ENCODE data around the gene CDH23.

GRCh38 chr10:71707240-71707789, 310.6 kb downstream of the CDH23 start:
- TF ChIP-seq SP1 (IDR thresholded peaks at IDR 0.05) (no peak), BHLHE40 (IDR thresholded peaks at IDR 0.05; ENCODE audit: borderline replicate concordance) (no peak), SUZ12 (IDR thresholded peaks at IDR 0.05) (no peak), NFRKB (IDR thresholded peaks at IDR 0.05) (no peak), FOXK2 (IDR thresholded peaks at IDR 0.05) (no peak), FOXM1 (IDR thresholded peaks at IDR 0.05; ENCODE audit: borderline replicate concordance) (no peak), LEF1 (IDR thresholded peaks at IDR 0.05; ENCODE audit: borderline replicate concordance) (no peak)
- TF ChIP-seq, protein P1, sequence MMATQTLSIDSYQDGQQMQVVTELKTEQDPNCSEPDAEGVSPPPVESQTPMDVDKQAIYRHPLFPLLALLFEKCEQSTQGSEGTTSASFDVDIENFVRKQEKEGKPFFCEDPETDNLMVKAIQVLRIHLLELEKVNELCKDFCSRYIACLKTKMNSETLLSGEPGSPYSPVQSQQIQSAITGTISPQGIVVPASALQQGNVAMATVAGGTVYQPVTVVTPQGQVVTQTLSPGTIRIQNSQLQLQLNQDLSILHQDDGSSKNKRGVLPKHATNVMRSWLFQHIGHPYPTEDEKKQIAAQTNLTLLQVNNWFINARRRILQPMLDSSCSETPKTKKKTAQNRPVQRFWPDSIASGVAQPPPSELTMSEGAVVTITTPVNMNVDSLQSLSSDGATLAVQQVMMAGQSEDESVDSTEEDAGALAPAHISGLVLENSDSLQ (IDR thresholded peaks at IDR 0.05): no peak

Data from HEK293T (cell line).